ENCODE data around the gene FAM237A.

The FAM237A gene

DNA sequence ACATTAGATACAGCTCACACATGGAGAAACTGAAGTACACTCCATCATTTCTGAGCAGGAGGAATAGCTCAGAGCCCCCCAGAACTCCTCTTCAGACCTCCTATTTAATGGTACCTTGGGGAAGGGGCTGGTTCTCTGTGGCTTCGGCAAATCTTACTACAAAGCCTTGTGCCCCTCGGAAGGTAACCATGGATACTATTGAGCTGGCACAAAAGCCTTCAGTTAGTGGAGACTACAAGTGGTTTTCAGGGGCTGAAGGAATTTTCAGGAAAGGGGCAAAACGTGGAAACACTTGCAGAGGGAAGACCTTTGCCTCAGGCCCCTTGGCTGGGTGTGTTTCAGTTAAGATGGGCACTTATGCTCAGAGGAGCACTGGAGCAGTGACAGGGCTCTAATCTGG, 1.1 kb upstream of the FAM237A start:
- Mint-ChIP-seq H3K27ac (no peak overlapping the region), H3K27me3 (ENCODE audit: low read depth) (peaks cover 10% of the 10 kb centered on the region), H3K36me3 (ENCODE audit: low read depth) (no peaks in the 10 kb centered on the region), H3K4me1 (ENCODE audit: low read depth) (no peaks in the 10 kb centered on the region), H3K4me3 (no peak overlapping the region), H3K9me3 (no peaks in the 10 kb centered on the region)

DNA sequence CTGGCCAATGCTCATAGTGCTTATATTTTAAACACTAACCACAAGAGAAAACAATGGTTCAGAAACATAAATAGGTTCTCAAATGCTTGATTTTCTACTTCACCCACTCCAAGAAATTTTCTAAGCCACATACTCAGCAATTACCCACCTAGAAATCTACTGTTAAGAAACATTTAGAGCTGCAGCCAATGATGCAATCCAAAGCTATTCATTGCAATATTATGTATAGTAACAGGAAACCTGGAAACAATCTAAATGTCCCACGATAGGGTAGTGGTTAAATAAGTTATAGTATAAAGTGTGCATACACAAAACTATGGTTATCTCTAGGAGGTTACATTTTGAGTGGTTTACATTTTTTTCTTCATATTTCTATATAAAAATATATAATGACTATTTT, 5.7 kb downstream of the FAM237A start:
- peaks cover 4% of the 10 kb centered on the region for H3K27me3 Mint-ChIP-seq (ENCODE audit: low read depth)
- H3K4me1 Mint-ChIP-seq (ENCODE audit: low read depth), result no peaks in the 10 kb centered on the region
- no peak overlapping the region for H3K4me3 Mint-ChIP-seq
- no peaks in the 10 kb centered on the region for H3K36me3 Mint-ChIP-seq (ENCODE audit: low read depth)
- no peaks in the 10 kb centered on the region for H3K9me3 Mint-ChIP-seq
- H3K27ac Mint-ChIP-seq, result no peak overlapping the region

DNA sequence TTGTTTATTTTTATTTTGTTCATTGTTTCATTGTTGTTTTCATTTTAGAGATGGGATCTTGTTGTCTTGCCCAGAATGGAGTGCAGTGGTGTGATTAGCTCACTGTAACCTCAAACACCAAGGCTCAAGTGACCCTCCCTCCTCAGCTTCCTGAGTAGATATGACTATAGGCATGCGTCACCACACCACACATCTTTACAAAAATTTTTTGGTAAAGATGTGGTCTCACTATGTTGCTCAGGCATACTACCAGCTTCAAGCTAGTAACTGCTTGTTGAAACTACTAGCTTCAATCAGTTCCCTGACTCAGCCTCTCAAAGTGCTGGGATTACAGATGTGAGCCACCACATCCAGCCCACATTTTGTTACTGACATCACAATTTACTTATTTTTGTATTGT, 14.8 kb downstream of the FAM237A start:
- H3K9me3 Mint-ChIP-seq, result peaks cover 4% of the 10 kb centered on the region
- H3K4me3 Mint-ChIP-seq, result no peak overlapping the region
- H3K27me3 Mint-ChIP-seq (ENCODE audit: low read depth), result peaks cover 6% of the 10 kb centered on the region
- H3K27ac Mint-ChIP-seq, result no peak overlapping the region
- no peaks in the 10 kb centered on the region for H3K4me1 Mint-ChIP-seq (ENCODE audit: low read depth)
- no peaks in the 10 kb centered on the region for H3K36me3 Mint-ChIP-seq (ENCODE audit: low read depth)

DNA sequence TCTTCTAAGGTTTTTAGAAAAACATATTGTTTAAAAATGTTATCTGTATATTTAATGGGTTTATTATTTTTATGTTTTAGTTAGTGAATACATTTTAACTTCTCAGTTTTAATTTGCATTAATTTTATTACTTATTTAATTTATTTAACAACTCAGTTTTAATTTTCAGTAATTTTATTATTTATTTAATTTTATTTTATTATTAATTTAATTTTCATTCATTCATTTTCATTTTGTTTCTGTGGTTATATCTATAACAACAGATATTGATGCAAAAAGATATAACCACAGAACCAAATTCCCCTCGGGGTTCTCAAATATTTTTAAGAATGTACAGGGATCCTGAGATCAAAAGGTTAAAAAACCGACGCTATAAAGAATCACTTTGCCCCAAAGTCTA, 23.0 kb downstream of the FAM237A start:
- Mint-ChIP-seq H3K27ac (no peak overlapping the region), H3K9me3 (no peaks in the 10 kb centered on the region), H3K4me1 (ENCODE audit: low read depth) (no peaks in the 10 kb centered on the region), H3K4me3 (no peak overlapping the region), H3K27me3 (ENCODE audit: low read depth) (no peaks in the 10 kb centered on the region), H3K36me3 (ENCODE audit: low read depth) (no peaks in the 10 kb centered on the region)

GRCh38 chr2:206670531-206671319, 28.4 kb downstream of the FAM237A start:
- no peaks in the 10 kb centered on the region for H3K27me3 Mint-ChIP-seq (ENCODE audit: low read depth)
- H3K4me1 Mint-ChIP-seq (ENCODE audit: low read depth), result no peaks in the 10 kb centered on the region
- no peaks in the 10 kb centered on the region for H3K36me3 Mint-ChIP-seq (ENCODE audit: low read depth)
- no peaks in the 10 kb centered on the region for H3K9me3 Mint-ChIP-seq
- H3K27ac Mint-ChIP-seq, result no peak overlapping the region
- H3K4me3 Mint-ChIP-seq, result no peak overlapping the region

DNA sequence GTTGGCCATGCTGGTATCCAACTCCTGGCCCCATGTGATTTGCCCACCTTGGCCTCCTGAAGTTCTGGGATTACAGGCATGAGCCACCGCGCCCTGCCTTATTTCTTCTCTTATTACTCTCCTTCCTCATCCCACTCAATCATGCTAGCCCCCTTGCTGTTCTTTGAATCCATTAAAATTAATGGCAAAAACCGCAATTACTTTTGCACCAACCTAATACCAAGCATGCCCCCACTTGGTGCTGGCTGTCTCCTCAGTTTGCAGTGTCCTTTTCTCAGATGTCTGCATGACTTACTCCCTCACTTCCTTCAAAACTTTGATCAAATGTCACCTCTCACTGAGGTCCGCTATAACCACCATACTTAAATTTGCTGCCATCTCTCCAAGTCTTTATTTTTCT, 41.3 kb downstream of the FAM237A start:
- no peaks in the 10 kb centered on the region for H3K9me3 Mint-ChIP-seq
- no peak overlapping the region for H3K4me3 Mint-ChIP-seq
- H3K36me3 Mint-ChIP-seq (ENCODE audit: low read depth), result no peaks in the 10 kb centered on the region
- no peaks in the 10 kb centered on the region for H3K4me1 Mint-ChIP-seq (ENCODE audit: low read depth)
- H3K27me3 Mint-ChIP-seq (ENCODE audit: low read depth), result peaks cover 18% of the 10 kb centered on the region
- no peak overlapping the region for H3K27ac Mint-ChIP-seq

DNA sequence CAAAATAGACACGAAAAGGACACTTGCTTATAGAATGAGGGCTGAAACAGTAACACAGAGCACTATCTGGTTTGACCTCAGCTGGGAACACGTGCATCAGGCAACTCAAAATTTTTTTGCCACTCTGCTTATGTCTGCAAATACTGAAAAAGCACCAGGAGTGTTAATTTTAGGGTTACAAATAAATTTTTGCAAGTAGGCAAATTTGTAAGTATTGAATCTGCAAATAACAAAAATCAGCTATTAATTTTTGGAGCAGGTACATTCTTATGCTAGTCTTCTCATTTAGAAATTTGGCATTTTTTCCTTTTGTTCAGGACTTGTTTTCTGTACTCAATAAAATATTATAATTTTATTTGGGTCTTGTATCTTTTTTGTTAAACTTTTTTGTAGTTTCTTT, 46.2 kb downstream of the FAM237A start:
- peaks cover 1% of the 10 kb centered on the region for H3K4me1 Mint-ChIP-seq (ENCODE audit: low read depth)
- peaks cover 7% of the 10 kb centered on the region for H3K27me3 Mint-ChIP-seq (ENCODE audit: low read depth)
- H3K36me3 Mint-ChIP-seq (ENCODE audit: low read depth), result no peaks in the 10 kb centered on the region
- H3K9me3 Mint-ChIP-seq, result no peaks in the 10 kb centered on the region
- H3K4me3 Mint-ChIP-seq, result no peak overlapping the region
- H3K27ac Mint-ChIP-seq, result no peak overlapping the region

DNA sequence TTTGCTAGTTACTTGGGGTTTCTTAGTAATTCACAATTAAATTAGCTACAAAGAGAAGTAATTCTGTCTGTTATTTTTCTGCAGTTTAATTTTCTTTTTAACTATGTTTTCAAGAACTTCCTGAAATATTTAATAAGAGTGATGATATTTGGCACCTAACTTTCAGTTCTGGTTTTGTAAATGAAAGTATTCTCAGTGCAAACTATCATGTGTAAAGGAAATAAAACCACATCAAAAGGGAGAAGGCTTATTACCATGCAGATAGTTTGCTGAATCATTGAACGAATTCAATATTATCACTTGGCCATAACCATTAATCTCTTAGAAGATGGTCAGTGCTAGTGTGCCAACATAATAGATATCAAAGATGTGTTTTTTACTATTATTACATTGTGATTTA, 46.7 kb downstream of the FAM237A start:
- Mint-ChIP-seq H3K36me3 (ENCODE audit: low read depth) (no peaks in the 10 kb centered on the region), H3K27me3 (ENCODE audit: low read depth) (peaks cover 11% of the 10 kb centered on the region), H3K9me3 (no peaks in the 10 kb centered on the region), H3K4me1 (ENCODE audit: low read depth) (peaks cover 1% of the 10 kb centered on the region), H3K27ac (no peak overlapping the region), H3K4me3 (no peak overlapping the region)

GRCh38 chr2:206692971-206693370, 50.7 kb downstream of the FAM237A start:
- H3K9me3 Mint-ChIP-seq, result no peaks in the 10 kb centered on the region
- H3K4me3 Mint-ChIP-seq, result no peak overlapping the region
- peaks cover 1% of the 10 kb centered on the region for H3K4me1 Mint-ChIP-seq (ENCODE audit: low read depth)
- H3K27me3 Mint-ChIP-seq (ENCODE audit: low read depth), result peaks cover 10% of the 10 kb centered on the region
- no peak overlapping the region for H3K27ac Mint-ChIP-seq
- H3K36me3 Mint-ChIP-seq (ENCODE audit: low read depth), result no peaks in the 10 kb centered on the region

DNA sequence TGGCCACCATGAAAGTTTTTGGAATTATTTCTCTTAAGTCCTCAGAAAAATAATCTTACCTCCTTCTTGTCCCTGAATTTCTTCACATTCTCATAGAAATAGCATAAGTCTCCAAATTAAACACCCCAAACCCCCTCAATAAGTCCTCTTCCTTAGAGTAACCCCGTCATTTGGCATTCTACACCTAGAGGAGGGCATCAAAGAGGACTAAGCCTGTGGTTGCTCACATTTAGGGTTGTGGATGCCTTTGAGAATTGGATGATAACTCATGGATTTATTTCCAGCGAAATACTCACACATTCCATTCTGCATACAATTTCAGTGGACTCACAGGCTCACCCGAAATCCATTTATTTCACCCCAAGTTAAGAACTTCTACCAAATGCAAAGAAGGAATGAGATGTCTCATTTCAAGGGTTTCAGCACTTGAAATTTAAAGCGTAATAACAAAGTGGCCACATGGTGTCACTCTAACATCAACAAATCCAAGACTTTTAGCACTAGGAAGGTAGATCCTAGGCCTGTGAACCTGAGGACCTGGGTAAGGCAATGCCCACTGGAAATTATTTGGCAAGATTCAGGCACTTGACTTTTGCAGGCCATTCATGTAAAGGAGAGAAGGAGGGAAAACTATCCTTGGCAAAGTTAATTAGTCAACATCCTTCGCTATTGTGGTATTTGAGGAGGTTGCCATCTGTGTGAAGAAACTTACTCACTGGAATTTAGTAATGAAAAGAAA, 51.3 kb downstream of the FAM237A start:
- peaks cover 10% of the 10 kb centered on the region for H3K27me3 Mint-ChIP-seq (ENCODE audit: low read depth)
- no peak overlapping the region for H3K27ac Mint-ChIP-seq
- no peaks in the 10 kb centered on the region for H3K9me3 Mint-ChIP-seq

GRCh38 chr2:206696910-206697309, 54.6 kb downstream of the FAM237A start:
- no peak overlapping the region for H3K4me3 Mint-ChIP-seq
- no peaks in the 10 kb centered on the region for H3K4me1 Mint-ChIP-seq (ENCODE audit: low read depth)
- no peaks in the 10 kb centered on the region for H3K36me3 Mint-ChIP-seq (ENCODE audit: low read depth)
- H3K9me3 Mint-ChIP-seq, result no peaks in the 10 kb centered on the region
- H3K27me3 Mint-ChIP-seq (ENCODE audit: low read depth), result peaks cover 11% of the 10 kb centered on the region
- no peak overlapping the region for H3K27ac Mint-ChIP-seq

More for the DNA sequence above, 51.3 kb downstream of the FAM237A start:
- H3K36me3 Mint-ChIP-seq (ENCODE audit: low read depth), result no peaks in the 10 kb centered on the region
- H3K4me3 Mint-ChIP-seq, result no peak overlapping the region
- peaks cover 1% of the 10 kb centered on the region for H3K4me1 Mint-ChIP-seq (ENCODE audit: low read depth)

DNA sequence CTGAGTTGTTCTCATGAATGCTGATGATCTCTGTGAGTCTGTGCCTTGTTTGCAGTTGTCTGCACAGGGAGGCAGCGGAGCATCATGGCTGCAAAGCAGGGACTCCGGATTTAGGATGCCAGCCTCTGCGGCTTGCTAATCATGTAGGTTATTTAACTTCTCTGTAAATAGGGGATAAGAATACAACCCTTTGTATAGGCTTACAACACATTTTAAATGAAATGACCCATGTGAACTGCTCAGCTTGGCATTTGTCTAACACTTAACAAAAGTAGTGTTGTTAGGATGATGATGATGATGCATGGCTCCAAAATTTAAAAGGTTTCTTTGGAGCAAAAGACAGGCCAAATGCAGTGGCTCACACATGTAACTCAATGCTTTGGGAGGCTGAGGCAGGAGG, 56.5 kb downstream of the FAM237A start:
- H3K4me1 Mint-ChIP-seq (ENCODE audit: low read depth), result no peaks in the 10 kb centered on the region
- H3K27ac Mint-ChIP-seq, result no peak overlapping the region
- H3K9me3 Mint-ChIP-seq, result no peaks in the 10 kb centered on the region
- H3K36me3 Mint-ChIP-seq (ENCODE audit: low read depth), result no peaks in the 10 kb centered on the region
- no peak overlapping the region for H3K4me3 Mint-ChIP-seq
- peaks cover 7% of the 10 kb centered on the region for H3K27me3 Mint-ChIP-seq (ENCODE audit: low read depth)
